Measurements from ENCODE around the gene ITGB1. TPM values are rescaled to one million over a fixed set of nuclear protein-coding genes. Genes with fewer than 3 reads are reported as not detected.

ITGB1 gene
- total and polyA plus RNA-seq, 2 experiments from 2014 or later = 317 to 439 TPM

DNA sequence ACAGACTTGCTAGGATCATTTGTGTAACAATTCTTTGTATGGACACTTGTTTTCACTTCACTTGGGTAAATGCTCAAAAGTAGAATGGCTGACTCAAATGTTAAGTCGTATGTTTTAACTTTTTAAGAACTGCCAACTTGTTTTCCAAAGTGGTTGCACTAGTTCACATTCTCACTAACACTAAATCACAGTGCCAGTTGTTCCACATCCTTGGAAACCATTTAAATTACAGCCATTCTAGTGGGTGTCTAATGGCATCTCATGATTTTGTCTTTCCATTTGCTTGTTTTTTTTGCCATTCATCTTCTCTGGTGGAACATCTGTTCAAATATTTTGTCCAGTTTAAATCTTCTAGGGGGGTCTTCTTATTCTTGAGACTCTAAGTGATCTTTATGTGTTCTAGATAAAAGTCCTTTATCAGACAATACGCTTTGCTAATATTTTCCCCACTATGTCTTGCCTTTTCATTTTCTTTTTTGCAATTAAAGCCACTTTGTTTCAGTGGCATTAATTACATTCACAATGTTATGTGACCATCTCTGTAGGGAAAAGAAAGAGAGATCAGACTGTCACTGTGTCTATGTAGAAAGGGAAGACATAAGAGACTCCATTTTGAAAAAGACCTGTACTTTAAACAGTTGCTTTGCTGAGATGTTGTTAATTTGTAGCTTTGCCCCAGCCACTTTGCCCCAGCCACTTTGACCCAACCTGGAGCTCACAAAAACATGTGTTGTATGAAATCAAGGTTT, 63.9 kb downstream of the ITGB1 start:
- no peak overlapping the region for H3K27ac ChIP-seq (ENCODE audit: low read depth)
- Mint-ChIP-seq H3K36me3 (ENCODE audit: low read depth) (peaks cover 18% of the 10 kb centered on the region), H3K4me3 (no peak overlapping the region), H3K27me3 (ENCODE audit: insufficient read depth, low read depth, poor library complexity) (peaks cover 5% of the 10 kb centered on the region), H3K4me1 (peaks cover 20% of the 10 kb centered on the region), H3K9me3 (no peaks in the 10 kb centered on the region), H3K27ac (no peak overlapping the region)
- ATAC-seq (no peak), DNase-seq (ENCODE audit: low spot score) (no peak)
- TF ChIP-seq ZNF114 (CRISPR knock-in tag; IDR thresholded peaks at IDR 0.05) (no peak), STAT1 (IDR thresholded peaks at IDR 0.05; ENCODE audit: unreplicated experiment) (no peak), ZNF462 (CRISPR knock-in tag; IDR thresholded peaks at IDR 0.05) (no peak)
- no peaks in the 10 kb centered on the region for H3K27me3 ChIP-seq (ENCODE audit: insufficient read depth)
- H3K4me3 ChIP-seq = no peak overlapping the region
- H2AFZ ChIP-seq = no peak overlapping the region
- no peaks in the 10 kb centered on the region for H4K20me1 ChIP-seq (replicated peaks; ENCODE audit: insufficient read depth)
- H3K79me2 ChIP-seq (replicated peaks; ENCODE audit: insufficient read depth) = no peaks in the 10 kb centered on the region
- H3K4me2 ChIP-seq = no peak overlapping the region
- no peaks in the 10 kb centered on the region for H3F3A ChIP-seq (replicated peaks; ENCODE audit: low read depth)
- no peaks in the 10 kb centered on the region for H3K9me2 ChIP-seq (ENCODE audit: insufficient read depth)
- H3K36me3 ChIP-seq (ENCODE audit: insufficient read depth) = peaks cover 13% of the 10 kb centered on the region; the same call in 1 of the 2 replicates
- peaks cover 8% of the 10 kb centered on the region for H3K4me1 ChIP-seq (ENCODE audit: insufficient read depth)

- Histone ChIP-seq H2AFZ (no peak overlapping the region), H3F3A (replicated peaks; ENCODE audit: low read depth) (no peaks in the 10 kb centered on the region), H3K27ac (ENCODE audit: low read depth) (no peak overlapping the region), H3K4me1 (ENCODE audit: insufficient read depth) (peaks cover 8% of the 10 kb centered on the region), H3K4me2 (no peak overlapping the region), H4K20me1 (replicated peaks; ENCODE audit: insufficient read depth) (no peaks in the 10 kb centered on the region), H3K9me2 (ENCODE audit: insufficient read depth) (no peaks in the 10 kb centered on the region), H3K36me3 (ENCODE audit: insufficient read depth) (peaks cover 8% of the 10 kb centered on the region; the same call in 1 of the 2 replicates), H3K79me2 (replicated peaks; ENCODE audit: insufficient read depth) (no peaks in the 10 kb centered on the region), H3K4me3 (no peak overlapping the region), H3K27me3 (ENCODE audit: insufficient read depth) (no peaks in the 10 kb centered on the region)
- H3K9me3 Mint-ChIP-seq = no peaks in the 10 kb centered on the region
- H3K27ac Mint-ChIP-seq = peak overlapping the region; percentile 68
- peaks cover 20% of the 10 kb centered on the region for H3K4me1 Mint-ChIP-seq
- ATAC-seq (peak; percentile 99), DNase-seq (ENCODE audit: low spot score) (peak; percentile 93)
- H3K4me3 Mint-ChIP-seq = no peak overlapping the region
- peaks cover 15% of the 10 kb centered on the region for H3K36me3 Mint-ChIP-seq (ENCODE audit: low read depth)
- peaks cover 5% of the 10 kb centered on the region for H3K27me3 Mint-ChIP-seq (ENCODE audit: insufficient read depth, low read depth, poor library complexity)
- no peak for TF ChIP-seq CREB1 (CRISPR knock-in tag; IDR thresholded peaks at IDR 0.05; ENCODE audit: low read depth)
- TF ChIP-seq STAT1 (IDR thresholded peaks at IDR 0.05; ENCODE audit: unreplicated experiment) = no peak
- TF ChIP-seq ZNF462 (CRISPR knock-in tag; IDR thresholded peaks at IDR 0.05) = peak; percentile 58
- TF ChIP-seq ZNF331 (CRISPR knock-in tag; IDR thresholded peaks at IDR 0.05; ENCODE audit: low read depth) = no peak
Measured at GRCh38 chr10:32893434-32893833, 64.6 kb downstream of the ITGB1 start.
